ENCODE results near the gene OFD1.

DNA sequence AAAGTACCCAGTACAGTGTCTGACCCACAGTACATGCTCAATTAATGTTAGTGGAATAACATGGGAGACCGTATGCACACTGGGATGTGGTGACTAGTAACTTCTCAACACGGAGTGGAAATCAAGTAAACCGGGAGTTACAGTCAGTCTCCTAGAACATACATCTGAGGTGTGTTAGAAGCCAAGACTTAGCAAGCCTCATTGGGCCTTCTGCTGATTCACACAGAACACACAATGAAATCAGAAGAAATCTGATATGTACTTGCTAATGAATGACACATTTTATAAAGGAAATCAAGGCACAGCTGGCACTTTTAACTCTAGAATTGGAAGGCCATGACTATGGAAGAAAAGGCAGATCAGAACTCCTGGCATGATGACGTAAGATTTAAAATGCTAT lies 13.2 kb upstream of the OFD1 start:
- no peak for TF ChIP-seq POLR2A (IDR thresholded peaks at IDR 0.05; ENCODE audit: low read length)
- TF ChIP-seq GATA1 (IDR thresholded peaks at IDR 0.05; ENCODE audit: low read depth, low read length) = no peak

Measured in erythroblast (primary cell).